Measurements from ENCODE around the gene INHBE.
"Not testable (repeated sequence)": the region's sequence is repeated elsewhere in the genome, so short reads cannot be mapped to it uniquely, and the experiment has no call there.

The INHBE gene

GRCh38 chr12:57441846-57442427 lies 13.2 kb upstream of the INHBE start:
- DNase-seq, result no peak

- not testable (repeated sequence) for DNase-seq
These were observed 10.8 kb upstream of the INHBE start for GRCh38 chr12:57444337-57444736.

GRCh38 chr12:57444744-57445143 lies 10.4 kb upstream of the INHBE start:
- DNase-seq, result no peak

GRCh38 chr12:57446292-57446960 lies 8.7 kb upstream of the INHBE start:
- DNase-seq, result no peak

- no peak for DNase-seq
These were observed 6.4 kb upstream of the INHBE start for GRCh38 chr12:57448669-57449068.

- DNase-seq, result no peak
These were observed 5.7 kb upstream of the INHBE start for GRCh38 chr12:57449375-57449774.

- no peak for DNase-seq
These were observed 5.0 kb upstream of the INHBE start for GRCh38 chr12:57450057-57450456.

GRCh38 chr12:57451233-57451778 lies 3.8 kb upstream of the INHBE start:
- no peak for DNase-seq

- no peak for DNase-seq
These were observed 2.7 kb upstream of the INHBE start for GRCh38 chr12:57452181-57452936.

GRCh38 chr12:57452937-57453509 lies 2.1 kb upstream of the INHBE start:
- DNase-seq, result peak; percentile 30 to 63

- DNase-seq, result no peak
These were observed 918 bp upstream of the INHBE start for GRCh38 chr12:57454213-57454565.

GRCh38 chr12:57455374-57456144 lies 452 bp downstream of the INHBE start:
- DNase-seq, result no peak

- peak in 1 of 2 experiments; percentile 60 for DNase-seq
These were observed 1.1 kb downstream of the INHBE start for GRCh38 chr12:57456145-57456700.

- DNase-seq, result no peak
These were observed 1.8 kb downstream of the INHBE start for GRCh38 chr12:57456737-57457490.

- no peak for DNase-seq
These were observed 3.6 kb downstream of the INHBE start for GRCh38 chr12:57458665-57459054.

- peak; percentile 83 to 94 for DNase-seq
These were observed 4.1 kb downstream of the INHBE start for GRCh38 chr12:57459055-57459749.

- DNase-seq, result peak in 1 of 2 experiments; percentile 58
These were observed 4.8 kb downstream of the INHBE start, which contains the start of gene GLI1 for GRCh38 chr12:57459750-57460467. TSS of gene GLI1 (plus strand) at chr12:57459785. CDS start at chr12:57463692, 3,907 bp downstream.

GRCh38 chr12:57460468-57460784 lies 5.3 kb downstream of the INHBE start:
- DNase-seq, result peak in 1 of 2 experiments; percentile 20

GRCh38 chr12:57460841-57461275 lies 5.8 kb downstream of the INHBE start:
- no peak for DNase-seq

GRCh38 chr12:57461276-57461916 lies 6.3 kb downstream of the INHBE start:
- peak in 1 of 2 experiments; percentile 34 for DNase-seq

Data from SW 1271 (cell line).